GM12878 (cell line): ENCODE data around the gene C19orf33. TPM values are rescaled to one million over a fixed set of nuclear protein-coding genes. Genes with fewer than 3 reads are reported as not detected.

Source experiments
- ATAC-seq: fragments of 200-7000 bp; cut with Tn5 transposase; 3 replicates; pipeline ENCODE4 v1.9.1; 2020; ENCODE audit warnings: mild to moderate bottlenecking, moderate library complexity
- BruUV-seq: library from RNA; stranded (reverse); fragments of 400-500 nt; replicated peaks from 2 replicates; lab custom pipeline; 2021; lab: Mats Ljungman, UMichigan
- CTCF ChIA-PET: fragments of 300-600 bp; sonication (Branson Sonifier 250); formaldehyde crosslinking; extraction: SDS; loops from one replicate; lab custom pipeline; 2021; ENCODE audit warnings: inconsistent platforms; lab: Yijun Ruan, JAX
- POLR2A ChIA-PET: fragments of 350-600 bp; formaldehyde crosslinking; extraction: SDS; loops from one replicate; lab custom pipeline; 2021; ENCODE audit warnings: inconsistent platforms; lab: Charles Lee
- RAD21 ChIA-PET: fragments of 300-600 bp; sonication (Branson Sonifier 250); formaldehyde crosslinking; loops from one replicate; lab custom pipeline; 2023; ENCODE audit warnings: antibody characterized with exemption; ENCODE audit not compliant: unreplicated experiment; lab: Charles Lee
- SMC1A ChIA-PET: fragments of 300-600 bp; sonication (Branson Sonifier 250); formaldehyde crosslinking; loops from one replicate; lab custom pipeline; 2023; ENCODE audit not compliant: unreplicated experiment, uncharacterized antibody; lab: Charles Lee
- DNase-seq: peaks from one replicate; pipeline ENCODE4 v3.0.0-alpha.2; 2011; ENCODE audit warnings: low read depth, low spot score
- FAIRE-seq: peaks from 3 replicates; lab custom pipeline; 2011; peaks lifted over from hg19 to GRCh38; lab: Jason Lieb, UNC
- H2AFZ ChIP-seq: 2 replicates; pipeline ENCODE4 v1.6.0; 2011; ENCODE audit warnings: low read depth, low read length, control low read depth; ENCODE audit not compliant: control insufficient read depth
- H3K27ac ChIP-seq: 2 replicates; pipeline ENCODE4 v1.5.1; 2011; ENCODE audit warnings: control low read depth; ENCODE audit not compliant: control insufficient read depth, insufficient read depth
- H3K27me3 ChIP-seq, 2 experiments: replicated peaks in 1 of 2; 2 replicates each; pipeline versions ENCODE4 v1.6.0 to v1.6.1; 2011; ENCODE audit warnings: low read length in 1 of 2; ENCODE audit not compliant: control insufficient read depth in 2 of 2, insufficient read depth in 2 of 2
- H3K36me3 ChIP-seq, 2 experiments: 2 replicates each; pipeline ENCODE4 v1.5.1; 2011; ENCODE audit warnings: low read length in 1 of 2; ENCODE audit not compliant: control insufficient read depth in 2 of 2, insufficient read depth in 2 of 2
- H3K4me1 ChIP-seq: 2 replicates; pipeline ENCODE4 v1.6.1; 2011; ENCODE audit warnings: mild to moderate bottlenecking, low read length, moderate library complexity, mixed read lengths; ENCODE audit not compliant: control insufficient read depth, insufficient read depth
- H3K4me2 ChIP-seq: 2 replicates; pipeline ENCODE4 v1.6.0; 2011; ENCODE audit warnings: control low read depth; ENCODE audit not compliant: control insufficient read depth, insufficient read depth
- H3K4me3 ChIP-seq: fragments of 200-600 bp; sonication (generic); 2 replicates; pipeline ENCODE4 v1.5.1; 2016
- H3K79me2 ChIP-seq: 2 replicates; pipeline ENCODE4 v1.6.0; 2011; ENCODE audit warnings: low read length; ENCODE audit not compliant: control insufficient read depth, insufficient read depth
- H3K9ac ChIP-seq: 2 replicates; pipeline ENCODE4 v1.8.0; 2011; ENCODE audit warnings: low read length, control low read depth, mixed read lengths; ENCODE audit not compliant: control insufficient read depth, insufficient read depth
- H3K9me3 ChIP-seq: replicated peaks from 3 replicates; pipeline ENCODE4 v1.5.1; 2011; ENCODE audit warnings: mild to moderate bottlenecking, low read length; ENCODE audit not compliant: control insufficient read depth, insufficient read depth
- H4K20me1 ChIP-seq: 2 replicates; pipeline ENCODE4 v1.6.0; 2011; ENCODE audit not compliant: control insufficient read depth, insufficient read depth
- FOS ChIP-seq: IDR thresholded peaks from 3 replicates; pipeline ENCODE4 v1.6.1; 2011; ENCODE audit warnings: borderline replicate concordance; ENCODE audit not compliant: insufficient read length; ENCODE audit errors: extremely low read depth
- HCFC1 ChIP-seq: fragments of 150-350 bp; IDR thresholded peaks from 2 replicates; pipeline ENCODE4 v1.6.1; 2014; ENCODE audit warnings: low read length
- IKZF1 ChIP-seq: fragments of 450-650 bp; conservative IDR thresholded peaks from 2 replicates; pipeline ENCODE4 v1.6.1; 2017; ENCODE audit warnings: antibody characterized with exemption, mild to moderate bottlenecking
- MTA2 ChIP-seq: fragments of 450-650 bp; IDR thresholded peaks from 2 replicates; pipeline ENCODE4 v1.6.1; 2016; ENCODE audit warnings: low read depth, mild to moderate bottlenecking, moderate library complexity
- NFXL1 ChIP-seq: fragments of 450-650 bp; IDR thresholded peaks from 2 replicates; pipeline ENCODE4 v1.6.1; 2017; ENCODE audit warnings: antibody characterized with exemption, mild to moderate bottlenecking, borderline replicate concordance
- TCF3 ChIP-seq: IDR thresholded peaks from 2 replicates; pipeline ENCODE4 v1.6.1; 2012; ENCODE audit warnings: low read depth, mild to moderate bottlenecking, low read length, borderline replicate concordance; ENCODE audit not compliant: insufficient read depth
- ZBTB40 ChIP-seq: fragments of 450-650 bp; IDR thresholded peaks from 2 replicates; pipeline ENCODE4 v1.6.1; 2016; ENCODE audit warnings: mild to moderate bottlenecking, moderate library complexity, borderline replicate concordance
- WGBS: methylation state at CpG from one replicate; pipeline ENCODE4 v1.1.6; 2016; ENCODE audit warnings: low lambda C conversion rate; ENCODE audit not compliant: insufficient replicate concordance, insufficient coverage; ENCODE audit errors: missing lambda C conversion rate; 5-methylcytosine and 5-hydroxymethylcytosine counted together
- in situ Hi-C: fragments of 300-500 bp; cut with MboI; formaldehyde crosslinking; loops from 9 replicates; pipeline ENCODE4 v1.14.3; 2018; ENCODE audit warnings: mixed read lengths
- intact Hi-C: fragments of 100-400 bp; cut with micrococcal nuclease; formaldehyde crosslinking; loops from one replicate; pipeline ENCODE4 v1.14.2; 2022; ENCODE audit not compliant: unreplicated experiment
- polyA plus RNA-seq, 11 experiments: library from polyadenylated mRNA; depleted of rRNA in 4 of 11; unstranded in 6 of 11; stranded (reverse) in 5 of 11; fragments of >200 nt; fragmentation: Nextera tagmentation in 4 of 11; fragmentation: Illumina TruSeq in 1 of 11; extraction: Ambion mirVana in 4 of 11; extraction: Trizol in 1 of 11; gene quantifications; 1 replicate in 1 of 11; 2 replicates in 10 of 11; pipeline versions ENCODE4 v1.2.1 to v1.2.3, GENCODE V29; 2011 to 2016; ENCODE audit warnings: inconsistent platforms in 2 of 11, missing spikeins in 2 of 11, low read depth in 1 of 11
- total RNA-seq, 4 experiments: library from RNA; depleted of rRNA in 3 of 4; stranded (reverse); fragments of >200 nt in 3 of 4; fragmentation: Illumina TruSeq in 1 of 4; extraction: Trizol in 1 of 4; gene quantifications; 2 replicates each; pipeline versions ENCODE4 v1.2.1 to v1.2.3, GENCODE V29; 2013 to 2021

Gene C19orf33
- total and polyA plus RNA-seq, 10 of the 15 experiments (the other 5 are each of a cell fraction or from before 2014, with no cell fraction given), result 0.28 to 0.45 TPM; not detected in 8

DNA sequence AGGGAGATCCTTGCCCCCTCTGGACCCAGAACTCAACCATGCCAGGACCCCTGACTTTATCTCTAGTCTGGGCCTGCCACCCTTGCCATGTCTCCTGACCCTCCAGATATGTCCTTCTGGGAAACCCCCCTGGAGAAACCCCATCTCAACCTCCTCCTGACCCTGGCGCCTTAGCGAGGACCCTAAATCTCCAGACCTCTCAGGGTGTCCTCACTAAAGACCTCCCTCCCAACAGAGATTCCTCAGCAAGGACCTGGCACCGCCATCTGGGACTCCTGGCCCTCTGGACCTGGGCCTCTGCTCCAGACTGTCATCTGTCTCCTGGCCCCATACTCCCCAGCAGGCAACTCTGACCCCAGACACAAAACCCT, 16.9 kb downstream of the C19orf33 start:
- WGBS, result 100% methylated on average over 3 of the region's 3 CpGs
- intact Hi-C loops, result no loop called here
- ChIA-PET RAD21 (interaction anchor here (1.0 kb wide), 1 partner anchor 415 kb away, joined by 3 read pairs; the partner anchor contains the start of gene WDR87), POLR2A (no interaction called here), SMC1A (no interaction called here), CTCF (interaction anchor here (0.8 to 1.2 kb wide), 2 partner anchors 15 to 53 kb away, joined by 3 to 6 read pairs; partner anchors contain the start of genes CATSPERG and PSMD8)
- DNase-seq (no peak), ATAC-seq (no peak), FAIRE-seq (no peak)
- H3K4me2 ChIP-seq, result no peak overlapping the region
- no peaks in the 10 kb centered on the region; a peak in 2 of 4 replicates for H3K27me3 ChIP-seq
- TF ChIP-seq MTA2, result no peak
- TF ChIP-seq ZBTB40, result no peak
- TF ChIP-seq IKZF1, result no peak
- TF ChIP-seq HCFC1, result no peak
- TF ChIP-seq TCF3, result no peak
- TF ChIP-seq FOS, result no peak
- TF ChIP-seq NFXL1, result no peak
- H4K20me1 ChIP-seq, result no peaks in the 10 kb centered on the region
- in situ Hi-C loops, result no loop called here
- H3K36me3 ChIP-seq, result no peaks in the 10 kb centered on the region
- no TSS peak for BruUV-seq
- H3K9ac ChIP-seq, result no peak overlapping the region
- no peak overlapping the region for H2AFZ ChIP-seq
- no peaks in the 10 kb centered on the region for H3K9me3 ChIP-seq
- no peaks in the 10 kb centered on the region for H3K79me2 ChIP-seq
- H3K4me1 ChIP-seq, result no peaks in the 10 kb centered on the region
- no peak overlapping the region for H3K27ac ChIP-seq
- H3K4me3 ChIP-seq, result no peak overlapping the region
